H1 (cell line): ENCODE data around the gene CCDC171. TPM values are rescaled to one million over a fixed set of nuclear protein-coding genes. Genes with fewer than 3 reads are reported as not detected.

ENCODE experiments used
- CTCF ChIA-PET: fragments of 300-600 bp; sonication (Branson Sonifier 250); formaldehyde crosslinking; loops from one replicate; lab custom pipeline; 2021; ENCODE audit not compliant: partially characterized antibody; lab: Charles Lee
- POLR2A ChIA-PET: fragments of 300-600 bp; sonication (Branson Sonifier 250); formaldehyde crosslinking; loops from one replicate; lab custom pipeline; 2021; ENCODE audit warnings: inconsistent platforms; ENCODE audit not compliant: partially characterized antibody; lab: Charles Lee
- DNase-seq, 2 experiments: peaks; one replicate each; pipeline versions ENCODE4 v3.0.0 to v3.0.0-alpha.2; 2010 to 2022; ENCODE audit warnings: low spot score in 2 of 2, low read depth in 1 of 2, mixed read lengths in 1 of 2
- FAIRE-seq: peaks from 2 replicates; lab custom pipeline; 2011; peaks lifted over from hg19 to GRCh38; lab: Jason Lieb, UNC
- H2AFZ ChIP-seq: 2 replicates; pipeline ENCODE4 v1.8.1; 2012; ENCODE audit warnings: low read length, inconsistent platforms
- H2AK5ac ChIP-seq: 2 replicates; pipeline ENCODE4 v1.6.1; 2013; ENCODE audit warnings: low read depth, low read length
- H2BK120ac ChIP-seq: replicated peaks from 2 replicates; pipeline ENCODE3; 2013; ENCODE audit warnings: low read depth, low read length, inconsistent platforms
- H2BK12ac ChIP-seq: 2 replicates; pipeline ENCODE4 v1.6.1; 2013; ENCODE audit warnings: low read depth, low read length
- H2BK15ac ChIP-seq: 2 replicates; pipeline ENCODE4 v1.6.1; 2013; ENCODE audit warnings: low read length
- H2BK20ac ChIP-seq: 2 replicates; pipeline ENCODE4 v1.6.1; 2013; ENCODE audit warnings: low read length
- H2BK5ac ChIP-seq: 2 replicates; pipeline ENCODE4 v1.6.1; 2013; ENCODE audit warnings: low read depth, low read length
- H3K14ac ChIP-seq: 2 replicates; pipeline ENCODE4 v1.6.1; 2013; ENCODE audit warnings: inconsistent platforms; ENCODE audit not compliant: insufficient read length
- H3K18ac ChIP-seq: 2 replicates; pipeline ENCODE4 v1.6.1; 2013; ENCODE audit warnings: low read length; ENCODE audit errors: extremely low read depth
- H3K23ac ChIP-seq: 2 replicates; pipeline ENCODE4 v1.6.1; 2013; ENCODE audit warnings: inconsistent platforms; ENCODE audit not compliant: insufficient read length
- H3K23me2 ChIP-seq: 2 replicates; pipeline ENCODE4 v1.6.1; 2013; ENCODE audit warnings: low read depth, low read length
- H3K27ac ChIP-seq: 2 replicates; pipeline ENCODE4 v1.6.1; 2011; ENCODE audit warnings: low read depth, low read length, inconsistent platforms
- H3K27me3 ChIP-seq, 4 experiments: replicated peaks in 1 of 4; 1 replicate in 1 of 4; 2 replicates in 3 of 4; pipeline versions ENCODE4 v1.6.1 to v1.8.1; 2011 to 2013; ENCODE audit warnings: low read length in 3 of 4, mild to moderate bottlenecking in 3 of 4, inconsistent platforms in 2 of 4, mixed read lengths in 2 of 4, moderate library complexity in 1 of 4; ENCODE audit not compliant: control insufficient read depth in 3 of 4, insufficient read depth in 3 of 4; ENCODE audit errors: extremely low read depth in 1 of 4
- H3K36me3 ChIP-seq, 4 experiments: 2 replicates each; pipeline versions ENCODE4 v1.6.1 to v1.8.1; 2011 to 2013; ENCODE audit warnings: mild to moderate bottlenecking in 4 of 4, low read length in 3 of 4, moderate library complexity in 2 of 4, control low read depth in 1 of 4, inconsistent platforms in 1 of 4; ENCODE audit not compliant: insufficient read depth in 4 of 4, control insufficient read depth in 2 of 4
- H3K4ac ChIP-seq: replicated peaks from 2 replicates; pipeline ENCODE3; 2013; ENCODE audit warnings: low read length, low read depth, mixed read lengths, inconsistent platforms; ENCODE audit not compliant: insufficient read length
- H3K4me1 ChIP-seq, 4 experiments: replicated peaks in 1 of 4; 1 replicate in 1 of 4; 2 replicates in 3 of 4; pipeline versions ENCODE4 v1.6.1 to v1.8.1; 2011 to 2013; ENCODE audit warnings: low read length in 3 of 4, inconsistent platforms in 2 of 4, mixed read lengths in 1 of 4; ENCODE audit not compliant: insufficient read depth in 4 of 4, control insufficient read depth in 3 of 4
- H3K4me2 ChIP-seq, 2 experiments: 2 replicates each; pipeline versions ENCODE4 v1.6.1 to v1.8.1; 2011 to 2013; ENCODE audit warnings: low read depth in 2 of 2, low read length in 2 of 2, control low read depth in 1 of 2, inconsistent platforms in 1 of 2, mild to moderate bottlenecking in 1 of 2; ENCODE audit not compliant: insufficient read depth in 1 of 2
- H3K4me3 ChIP-seq, 4 experiments: fragments of 200-600, 300-600 bp in 1 of 4; sonication (generic), shearing (Covaris generic), sonication (Bioruptor Twin) in 1 of 4; 2 replicates each; pipeline versions ENCODE4 v1.5.1 to v1.8.1; 2011 to 2016; ENCODE audit warnings: low read length in 4 of 4, low read depth in 3 of 4, control low read depth in 2 of 4, inconsistent platforms in 2 of 4, mild to moderate bottlenecking in 2 of 4, mixed read lengths in 1 of 4, moderate library complexity in 1 of 4; ENCODE audit not compliant: insufficient read depth in 2 of 4; ENCODE audit errors: extremely low read depth in 1 of 4
- H3K56ac ChIP-seq: replicated peaks from 2 replicates; pipeline ENCODE3; 2013; ENCODE audit warnings: low read depth, mild to moderate bottlenecking, mixed read lengths, low read length, inconsistent platforms; ENCODE audit not compliant: insufficient read length
- H3K79me1 ChIP-seq: 2 replicates; pipeline ENCODE4 v1.6.1; 2013; ENCODE audit warnings: low read depth, low read length, control low read depth
- H3K79me2 ChIP-seq, 2 experiments: 2 replicates each; pipeline versions ENCODE4 v1.6.1 to v1.8.1; 2012 to 2013; ENCODE audit warnings: low read length in 2 of 2, mild to moderate bottlenecking in 2 of 2, inconsistent platforms in 1 of 2; ENCODE audit not compliant: insufficient read depth in 2 of 2, control insufficient read depth in 1 of 2
- H3K9ac ChIP-seq, 4 experiments: replicated peaks in 1 of 4; 1 replicate in 1 of 4; 2 replicates in 3 of 4; pipeline versions ENCODE4 v1.6.1 to v1.8.1; 2011 to 2013; ENCODE audit warnings: low read depth in 3 of 4, low read length in 3 of 4, control low read depth in 2 of 4, mild to moderate bottlenecking in 2 of 4, moderate library complexity in 2 of 4, inconsistent platforms in 1 of 4; ENCODE audit errors: extremely low read depth in 1 of 4
- H3K9me3 ChIP-seq, 2 experiments: 2 replicates each; pipeline versions ENCODE4 v1.6.1 to v1.8.1; 2012 to 2013; ENCODE audit warnings: mild to moderate bottlenecking in 2 of 2, moderate library complexity in 2 of 2, control low read depth in 1 of 2, inconsistent platforms in 1 of 2, low read depth in 1 of 2, low read length in 1 of 2, mixed read lengths in 1 of 2; ENCODE audit not compliant: insufficient read depth in 2 of 2
- H4K20me1 ChIP-seq, 2 experiments: replicated peaks in 1 of 2; 2 replicates each; pipeline versions ENCODE3 to v1.8.1; 2011 to 2013; ENCODE audit warnings: inconsistent platforms in 2 of 2, low read length in 2 of 2, mild to moderate bottlenecking in 1 of 2; ENCODE audit not compliant: insufficient read depth in 2 of 2, control insufficient read depth in 1 of 2
- H4K5ac ChIP-seq: 2 replicates; pipeline ENCODE4 v1.6.1; 2013; ENCODE audit warnings: low read length, low read depth, mixed read lengths, inconsistent platforms; ENCODE audit not compliant: insufficient read length
- H4K8ac ChIP-seq: 2 replicates; pipeline ENCODE4 v1.8.0; 2013; ENCODE audit warnings: mild to moderate bottlenecking, moderate library complexity, low read length, inconsistent platforms; ENCODE audit not compliant: insufficient read depth; ENCODE audit errors: extremely low read depth
- H4K91ac ChIP-seq: replicated peaks from 2 replicates; pipeline ENCODE3; 2013; ENCODE audit warnings: low read length, mixed read lengths, inconsistent platforms; ENCODE audit not compliant: insufficient read length
- CEBPB ChIP-seq: IDR thresholded peaks from 2 replicates; pipeline ENCODE4 v1.6.1; 2012; ENCODE audit warnings: low read depth, low read length
- CTCF ChIP-seq, 3 experiments: IDR thresholded peaks; 1 replicate in 2 of 3; 2 replicates in 1 of 3; pipeline versions ENCODE4 v1.5.1 to v1.6.1; 2011; ENCODE audit warnings: low read length in 3 of 3, mild to moderate bottlenecking in 3 of 3, inconsistent platforms in 2 of 3, low read depth in 1 of 3, moderate library complexity in 1 of 3; ENCODE audit not compliant: insufficient read depth in 1 of 3; ENCODE audit errors: control extremely low read depth in 1 of 3
- GTF2F1 ChIP-seq: IDR thresholded peaks from 2 replicates; pipeline ENCODE4 v1.6.1; 2012; ENCODE audit warnings: low read depth, low read length, improper control_type of control experiment, borderline replicate concordance
- JUN ChIP-seq: IDR thresholded peaks from 2 replicates; pipeline ENCODE4 v1.6.1; 2011; ENCODE audit warnings: low read depth, mild to moderate bottlenecking, improper control_type of control experiment, low read length
- MAFK ChIP-seq: IDR thresholded peaks from 2 replicates; pipeline ENCODE4 v1.6.1; 2012; ENCODE audit warnings: low read depth, mild to moderate bottlenecking, improper control_type of control experiment, low read length
- SAP30 ChIP-seq: fragments of 300-600 bp; sonication (generic); IDR thresholded peaks from 2 replicates; pipeline ENCODE4 v1.7.1; 2012; ENCODE audit warnings: low read length, moderate library complexity, mild to moderate bottlenecking, inconsistent platforms; ENCODE audit not compliant: insufficient read depth, insufficient replicate concordance
- TAF7 ChIP-seq: optimal IDR thresholded peaks from 2 replicates; pipeline ENCODE3; 2011; ENCODE audit warnings: low read depth, mild to moderate bottlenecking, inconsistent platforms, low read length, moderate library complexity, borderline replicate concordance
- WGBS, 2 experiments: shearing (Covaris generic) in 1 of 2; methylation state at CpG; one replicate each; pipeline versions ENCODE4 v1.1.6 to v1.1.7; 2013 to 2015; ENCODE audit warnings: low lambda C conversion rate in 2 of 2, mixed read lengths in 2 of 2, inconsistent platforms in 1 of 2, low coverage in 1 of 2, missing lambda C conversion rate in 1 of 2; ENCODE audit not compliant: insufficient replicate concordance in 2 of 2, insufficient coverage in 1 of 2, insufficient read length in 1 of 2; ENCODE audit errors: extremely low coverage in 1 of 2, missing lambda C conversion rate in 1 of 2; 5-methylcytosine and 5-hydroxymethylcytosine counted together
- polyA plus RNA-seq, 7 experiments: library from polyadenylated mRNA; depleted of rRNA in 3 of 7; stranded (reverse) in 5 of 7; unstranded in 2 of 7; fragments of >200 nt in 5 of 7; fragments of 200-250 nt in 2 of 7; gene quantifications; 1 replicate in 5 of 7; 2 replicates in 1 of 7; 4 replicates in 1 of 7; pipeline versions ENCODE4 v1.2.1 to v1.2.3, GENCODE V29; 2011 to 2013; ENCODE audit warnings: missing spikeins in 2 of 7, mixed read lengths in 2 of 7
- total RNA-seq: library from RNA; stranded (reverse); fragmentation: NEBNext Ultra II Directional; extraction: Animal tissue kit (Norgen Biotek cat#: 25700); gene quantifications from 2 replicates; pipeline ENCODE4 v1.2.1, GENCODE V29; 2021
- TF ChIP-seq, protein P1 (sequence below): IDR thresholded peaks from 2 replicates; pipeline ENCODE4 v1.6.1; 2012; ENCODE audit warnings: inconsistent platforms

Gene CCDC171
- total and polyA plus RNA-seq, 2 of the 8 experiments (the other 6 are each of a cell fraction or from before 2014, with no cell fraction given): 0.83 to 2.3 TPM

GRCh38 chr9:15735083-15735857 lies 182.4 kb downstream of the CCDC171 start:
- CTCF ChIA-PET: interaction anchor here (1.2 kb wide), 1 partner anchor 14 kb away, joined by 5 read pairs; no protein-coding TSS in a partner anchor
- no peak overlapping the region for H3K23ac ChIP-seq
- no peak overlapping the region for H3K14ac ChIP-seq
- no peaks in the 10 kb centered on the region for H3K27me3 ChIP-seq
- POLR2A ChIA-PET: no interaction called here
- H3K4me1 ChIP-seq: no peaks in the 10 kb centered on the region
- no peak overlapping the region for H2BK120ac ChIP-seq
- DNase-seq (no peak), FAIRE-seq (no peak)
- no peaks in the 10 kb centered on the region for H3K79me1 ChIP-seq
- H3K4me2 ChIP-seq: no peak overlapping the region
- H3K79me2 ChIP-seq: no peaks in the 10 kb centered on the region
- no peak overlapping the region for H2AK5ac ChIP-seq
- WGBS, 2 experiments: 91% methylated on average over 5 of the region's 5 CpGs; no CpG with 5 or more reads in 1 of the 2 experiments
- H3K18ac ChIP-seq: no peak overlapping the region
- no peak overlapping the region for H2BK15ac ChIP-seq
- no peak overlapping the region for H3K56ac ChIP-seq
- H2BK12ac ChIP-seq: no peak overlapping the region
- no peak overlapping the region for H2BK20ac ChIP-seq
- H4K8ac ChIP-seq: no peak overlapping the region
- H3K9me3 ChIP-seq: no peaks in the 10 kb centered on the region
- no peaks in the 10 kb centered on the region for H3K23me2 ChIP-seq
- H3K4me3 ChIP-seq: no peak overlapping the region
- H3K9ac ChIP-seq: no peak overlapping the region
- no peak overlapping the region for H4K91ac ChIP-seq
- H3K36me3 ChIP-seq: no peaks in the 10 kb centered on the region
- H3K4ac ChIP-seq: no peak overlapping the region
- H3K27ac ChIP-seq: no peak overlapping the region
- H4K20me1 ChIP-seq: no peaks in the 10 kb centered on the region
- no peak overlapping the region for H2AFZ ChIP-seq
- no peak overlapping the region for H4K5ac ChIP-seq
- H2BK5ac ChIP-seq: no peak overlapping the region
- TF ChIP-seq JUN: no peak
- no peak for TF ChIP-seq CTCF (IDR thresholded peaks at IDR 0.05; ENCODE audit: control extremely low read depth in 1 of 3, insufficient read depth in 1 of 3, low read depth in 1 of 3, low read length in 3 of 3)
- TF ChIP-seq SAP30: no peak
- TF ChIP-seq, protein P1, sequence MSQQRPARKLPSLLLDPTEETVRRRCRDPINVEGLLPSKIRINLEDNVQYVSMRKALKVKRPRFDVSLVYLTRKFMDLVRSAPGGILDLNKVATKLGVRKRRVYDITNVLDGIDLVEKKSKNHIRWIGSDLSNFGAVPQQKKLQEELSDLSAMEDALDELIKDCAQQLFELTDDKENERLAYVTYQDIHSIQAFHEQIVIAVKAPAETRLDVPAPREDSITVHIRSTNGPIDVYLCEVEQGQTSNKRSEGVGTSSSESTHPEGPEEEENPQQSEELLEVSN: no peak
- TF ChIP-seq CEBPB: no peak
- TF ChIP-seq GTF2F1: no peak
- TF ChIP-seq MAFK: no peak
- TF ChIP-seq TAF7: no peak
